Prostate gland (tissue), 2 donors: ENCODE data around the gene ASF1A.

Experiments used
- POLR2A ChIP-seq: fragments of 450-650 bp; IDR thresholded peaks from one replicate; pipeline ENCODE4 v1.6.1; 2016; ENCODE audit warnings: antibody characterized with exemption, mild to moderate bottlenecking
- POLR2AphosphoS5 ChIP-seq: sonication (generic); formaldehyde crosslinking; IDR thresholded peaks from one replicate; pipeline ENCODE4 v1.6.1; 2017; ENCODE audit warnings: antibody characterized with exemption
- TF ChIP-seq, protein P1 (sequence below), 4 experiments: fragments of 200-600 bp in 2 of 4; fragments of 450-650 bp in 2 of 4; sonication (generic) in 2 of 4; IDR thresholded peaks; 1 replicate in 3 of 4; 2 replicates in 1 of 4; pipeline ENCODE4 v1.5.1; 2016 to 2019; ENCODE audit warnings: antibody characterized with exemption in 4 of 4, mild to moderate bottlenecking in 2 of 4, moderate library complexity in 2 of 4

DNA sequence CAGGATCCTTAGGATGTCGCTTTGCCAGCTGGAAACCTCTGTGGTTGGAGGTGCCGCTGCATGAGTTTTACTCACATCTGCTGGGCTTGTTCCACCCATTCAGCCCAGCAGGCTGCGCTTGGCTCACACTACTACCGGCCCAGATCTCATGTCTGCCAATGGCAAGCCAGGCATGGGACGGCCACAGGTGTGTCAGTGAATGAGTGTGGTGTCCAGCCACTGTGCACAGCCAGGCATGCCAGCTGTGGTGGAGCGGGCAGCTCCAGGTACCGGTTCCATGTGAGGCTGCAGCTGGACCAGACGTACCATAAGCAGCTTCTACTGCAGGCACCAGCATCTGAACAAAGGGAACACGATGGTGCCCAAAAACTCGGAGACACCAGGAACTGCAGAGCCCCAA lies 33.1 kb upstream of the ASF1A start:
- TF ChIP-seq, protein P1, sequence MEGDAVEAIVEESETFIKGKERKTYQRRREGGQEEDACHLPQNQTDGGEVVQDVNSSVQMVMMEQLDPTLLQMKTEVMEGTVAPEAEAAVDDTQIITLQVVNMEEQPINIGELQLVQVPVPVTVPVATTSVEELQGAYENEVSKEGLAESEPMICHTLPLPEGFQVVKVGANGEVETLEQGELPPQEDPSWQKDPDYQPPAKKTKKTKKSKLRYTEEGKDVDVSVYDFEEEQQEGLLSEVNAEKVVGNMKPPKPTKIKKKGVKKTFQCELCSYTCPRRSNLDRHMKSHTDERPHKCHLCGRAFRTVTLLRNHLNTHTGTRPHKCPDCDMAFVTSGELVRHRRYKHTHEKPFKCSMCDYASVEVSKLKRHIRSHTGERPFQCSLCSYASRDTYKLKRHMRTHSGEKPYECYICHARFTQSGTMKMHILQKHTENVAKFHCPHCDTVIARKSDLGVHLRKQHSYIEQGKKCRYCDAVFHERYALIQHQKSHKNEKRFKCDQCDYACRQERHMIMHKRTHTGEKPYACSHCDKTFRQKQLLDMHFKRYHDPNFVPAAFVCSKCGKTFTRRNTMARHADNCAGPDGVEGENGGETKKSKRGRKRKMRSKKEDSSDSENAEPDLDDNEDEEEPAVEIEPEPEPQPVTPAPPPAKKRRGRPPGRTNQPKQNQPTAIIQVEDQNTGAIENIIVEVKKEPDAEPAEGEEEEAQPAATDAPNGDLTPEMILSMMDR (IDR thresholded peaks at IDR 0.05): no peak
- no peak for TF ChIP-seq POLR2A
- no peak for TF ChIP-seq POLR2AphosphoS5
